ENCODE results near the gene JUN. TPM values are rescaled to one million over a fixed set of nuclear protein-coding genes. Genes with fewer than 3 reads are reported as not detected.
A peak's percentile ranks its signal among the peaks of the same experiment; 100 is the strongest.

The JUN gene
- total and polyA plus RNA-seq, 2 of the 13 experiments (the other 11 are each of a cell fraction or from before 2014, with no cell fraction given) = 18.2 to 22.3 TPM

DNA sequence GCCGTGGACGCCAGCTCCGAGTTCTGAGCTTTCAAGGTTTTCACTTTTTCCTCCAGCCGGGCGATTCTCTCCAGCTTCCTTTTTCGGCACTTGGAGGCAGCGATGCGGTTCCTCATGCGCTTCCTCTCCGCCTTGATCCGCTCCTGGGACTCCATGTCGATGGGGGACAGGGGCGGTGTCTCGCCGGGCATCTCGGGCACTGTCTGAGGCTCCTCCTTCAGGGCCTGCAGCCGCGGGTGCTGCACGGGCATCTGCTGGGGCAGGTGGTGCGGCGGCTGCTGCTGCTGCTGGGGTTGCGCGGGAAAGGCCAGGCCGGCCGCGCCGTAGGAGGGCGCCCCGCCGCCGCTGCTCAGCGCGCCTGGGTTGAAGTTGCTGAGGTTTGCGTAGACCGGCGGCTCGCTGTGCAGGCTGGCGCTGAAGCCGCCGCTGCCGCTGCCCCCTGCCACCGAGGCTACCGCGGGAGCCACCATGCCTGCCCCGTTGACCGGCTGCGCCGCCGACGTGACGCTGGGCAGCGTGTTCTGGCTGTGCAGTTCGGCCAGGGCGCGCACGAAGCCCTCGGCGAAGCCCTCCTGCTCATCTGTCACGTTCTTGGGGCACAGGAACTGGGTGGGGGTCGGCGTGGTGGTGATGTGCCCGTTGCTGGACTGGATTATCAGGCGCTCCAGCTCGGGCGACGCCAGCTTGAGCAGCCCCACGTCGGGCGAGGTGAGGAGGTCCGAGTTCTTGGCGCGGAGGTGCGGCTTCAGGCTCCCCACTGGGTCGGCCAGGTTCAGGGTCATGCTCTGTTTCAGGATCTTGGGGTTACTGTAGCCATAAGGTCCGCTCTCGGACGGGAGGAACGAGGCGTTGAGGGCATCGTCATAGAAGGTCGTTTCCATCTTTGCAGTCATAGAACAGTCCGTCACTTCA is 1.4 kb downstream of the JUN start (continued):
- TF ChIP-seq, protein P1, sequence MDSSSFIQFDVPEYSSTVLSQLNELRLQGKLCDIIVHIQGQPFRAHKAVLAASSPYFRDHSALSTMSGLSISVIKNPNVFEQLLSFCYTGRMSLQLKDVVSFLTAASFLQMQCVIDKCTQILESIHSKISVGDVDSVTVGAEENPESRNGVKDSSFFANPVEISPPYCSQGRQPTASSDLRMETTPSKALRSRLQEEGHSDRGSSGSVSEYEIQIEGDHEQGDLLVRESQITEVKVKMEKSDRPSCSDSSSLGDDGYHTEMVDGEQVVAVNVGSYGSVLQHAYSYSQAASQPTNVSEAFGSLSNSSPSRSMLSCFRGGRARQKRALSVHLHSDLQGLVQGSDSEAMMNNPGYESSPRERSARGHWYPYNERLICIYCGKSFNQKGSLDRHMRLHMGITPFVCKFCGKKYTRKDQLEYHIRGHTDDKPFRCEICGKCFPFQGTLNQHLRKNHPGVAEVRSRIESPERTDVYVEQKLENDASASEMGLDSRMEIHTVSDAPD (CRISPR knock-in tag; IDR thresholded peaks at IDR 0.05) = no peak
- TF ChIP-seq CENPT (CRISPR knock-in tag; IDR thresholded peaks at IDR 0.05; ENCODE audit: low read depth) = peak; percentile 57; the same call in 1 of the 2 replicates
- no peak for TF ChIP-seq ATF7-NPFF (CRISPR knock-in tag; IDR thresholded peaks at IDR 0.05; ENCODE audit: low read depth)
- TF ChIP-seq ZZZ3 (CRISPR knock-in tag; IDR thresholded peaks at IDR 0.05; ENCODE audit: borderline replicate concordance) = 0 out of 2 replicates have a peak, but pooled peaks have one; percentile 54
- TF ChIP-seq, protein P2, sequence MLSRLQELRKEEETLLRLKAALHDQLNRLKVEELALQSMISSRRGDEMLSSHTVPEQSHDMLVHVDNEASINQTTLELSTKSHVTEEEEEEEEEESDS (CRISPR knock-in tag; IDR thresholded peaks at IDR 0.05; ENCODE audit: borderline replicate concordance) = no peak
- TF ChIP-seq PITX1 (CRISPR knock-in tag; IDR thresholded peaks at IDR 0.05) = no peak; the same call in 1 of the 2 replicates
- TF ChIP-seq ZNF674 (CRISPR knock-in tag; IDR thresholded peaks at IDR 0.05; ENCODE audit: low read depth) = no peak
- no peak for TF ChIP-seq IKZF1 (IDR thresholded peaks at IDR 0.05)
- no peak for TF ChIP-seq ASH2L (IDR thresholded peaks at IDR 0.05; ENCODE audit: insufficient read length, low read depth, low read length)
- no peak for TF ChIP-seq ZMAT3 (CRISPR knock-in tag; conservative IDR thresholded peaks at IDR 0.05)
- TF ChIP-seq NPAS2 (CRISPR knock-in tag; IDR thresholded peaks at IDR 0.05; ENCODE audit: borderline replicate concordance) = no peak
- TF ChIP-seq ZNF776 (CRISPR knock-in tag; IDR thresholded peaks at IDR 0.05) = peak; percentile 93; the same call in 1 of the 2 replicates
- TF ChIP-seq, protein P3, sequence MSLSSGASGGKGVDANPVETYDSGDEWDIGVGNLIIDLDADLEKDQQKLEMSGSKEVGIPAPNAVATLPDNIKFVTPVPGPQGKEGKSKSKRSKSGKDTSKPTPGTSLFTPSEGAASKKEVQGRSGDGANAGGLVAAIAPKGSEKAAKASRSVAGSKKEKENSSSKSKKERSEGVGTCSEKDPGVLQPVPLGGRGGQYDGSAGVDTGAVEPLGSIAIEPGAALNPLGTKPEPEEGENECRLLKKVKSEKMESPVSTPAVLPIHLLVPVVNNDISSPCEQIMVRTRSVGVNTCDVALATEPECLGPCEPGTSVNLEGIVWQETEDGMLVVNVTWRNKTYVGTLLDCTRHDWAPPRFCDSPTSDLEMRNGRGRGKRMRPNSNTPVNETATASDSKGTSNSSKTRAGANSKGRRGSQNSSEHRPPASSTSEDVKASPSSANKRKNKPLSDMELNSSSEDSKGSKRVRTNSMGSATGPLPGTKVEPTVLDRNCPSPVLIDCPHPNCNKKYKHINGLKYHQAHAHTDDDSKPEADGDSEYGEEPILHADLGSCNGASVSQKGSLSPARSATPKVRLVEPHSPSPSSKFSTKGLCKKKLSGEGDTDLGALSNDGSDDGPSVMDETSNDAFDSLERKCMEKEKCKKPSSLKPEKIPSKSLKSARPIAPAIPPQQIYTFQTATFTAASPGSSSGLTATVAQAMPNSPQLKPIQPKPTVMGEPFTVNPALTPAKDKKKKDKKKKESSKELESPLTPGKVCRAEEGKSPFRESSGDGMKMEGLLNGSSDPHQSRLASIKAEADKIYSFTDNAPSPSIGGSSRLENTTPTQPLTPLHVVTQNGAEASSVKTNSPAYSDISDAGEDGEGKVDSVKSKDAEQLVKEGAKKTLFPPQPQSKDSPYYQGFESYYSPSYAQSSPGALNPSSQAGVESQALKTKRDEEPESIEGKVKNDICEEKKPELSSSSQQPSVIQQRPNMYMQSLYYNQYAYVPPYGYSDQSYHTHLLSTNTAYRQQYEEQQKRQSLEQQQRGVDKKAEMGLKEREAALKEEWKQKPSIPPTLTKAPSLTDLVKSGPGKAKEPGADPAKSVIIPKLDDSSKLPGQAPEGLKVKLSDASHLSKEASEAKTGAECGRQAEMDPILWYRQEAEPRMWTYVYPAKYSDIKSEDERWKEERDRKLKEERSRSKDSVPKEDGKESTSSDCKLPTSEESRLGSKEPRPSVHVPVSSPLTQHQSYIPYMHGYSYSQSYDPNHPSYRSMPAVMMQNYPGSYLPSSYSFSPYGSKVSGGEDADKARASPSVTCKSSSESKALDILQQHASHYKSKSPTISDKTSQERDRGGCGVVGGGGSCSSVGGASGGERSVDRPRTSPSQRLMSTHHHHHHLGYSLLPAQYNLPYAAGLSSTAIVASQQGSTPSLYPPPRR (CRISPR knock-in tag; IDR thresholded peaks at IDR 0.05; ENCODE audit: borderline replicate concordance) = no peak
- TF ChIP-seq NFKBIZ (CRISPR knock-in tag; IDR thresholded peaks at IDR 0.05) = no peak
- no peak for TF ChIP-seq NR2F2 (IDR thresholded peaks at IDR 0.05; ENCODE audit: borderline replicate concordance, low read depth)
- 0 out of 2 replicates have a peak, but pooled peaks have one; percentile 34 for TF ChIP-seq ZIK1 (CRISPR knock-in tag; IDR thresholded peaks at IDR 0.05; ENCODE audit: borderline replicate concordance, low read depth)
- no peak for TF ChIP-seq ZNF556 (CRISPR knock-in tag; IDR thresholded peaks at IDR 0.05; ENCODE audit: borderline replicate concordance)
- no peak for TF ChIP-seq NFE2L2 (IDR thresholded peaks at IDR 0.05; ENCODE audit: low read length)
- TF ChIP-seq ZFY (CRISPR knock-in tag; IDR thresholded peaks at IDR 0.05) = peak; percentile 49; the same call in 1 of the 2 replicates
- TF ChIP-seq ZNF768 (CRISPR knock-in tag; IDR thresholded peaks at IDR 0.05) = peak; percentile 68; the same call in 1 of the 2 replicates
- no peak for TF ChIP-seq TCF7L2 (IDR thresholded peaks at IDR 0.05; ENCODE audit: low read depth, low read length)
- TF ChIP-seq, protein P4, sequence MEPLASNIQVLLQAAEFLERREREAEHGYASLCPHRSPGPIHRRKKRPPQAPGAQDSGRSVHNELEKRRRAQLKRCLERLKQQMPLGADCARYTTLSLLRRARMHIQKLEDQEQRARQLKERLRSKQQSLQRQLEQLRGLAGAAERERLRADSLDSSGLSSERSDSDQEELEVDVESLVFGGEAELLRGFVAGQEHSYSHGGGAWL (CRISPR knock-in tag; IDR thresholded peaks at IDR 0.05) = peak; percentile 51; the same call in 1 of the 2 replicates
- TF ChIP-seq SP140L (CRISPR knock-in tag; IDR thresholded peaks at IDR 0.05; ENCODE audit: borderline replicate concordance) = no peak

Measured in HepG2 (cell line).